ENCODE measurements around the gene DLG1. TPM values are rescaled to one million over a fixed set of nuclear protein-coding genes. Genes with fewer than 3 reads are reported as not detected.

DLG1 gene
- total RNA-seq, 1 donor from 2014 or later = 168 TPM

DNA sequence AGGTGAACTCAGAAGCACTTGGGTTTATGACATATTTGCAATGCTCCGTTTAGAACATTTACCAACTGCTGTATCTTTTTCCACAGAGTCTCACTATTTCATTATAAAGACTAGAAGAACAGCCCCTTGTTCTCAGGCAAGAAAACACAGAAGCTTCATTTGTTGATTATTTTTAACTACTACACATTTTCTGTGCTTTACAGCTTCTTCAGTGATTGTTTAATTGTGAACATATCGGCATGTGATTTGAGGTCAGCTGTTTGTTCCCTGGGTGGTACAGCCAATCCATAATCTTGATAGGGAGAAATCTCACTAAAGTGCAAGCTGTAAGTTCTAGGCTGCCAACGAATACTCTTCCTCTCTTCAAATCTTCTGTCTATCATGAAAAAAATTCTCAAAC is 31.0 kb upstream of the DLG1 start:
- Mint-ChIP-seq H3K4me1 (ENCODE audit: unreplicated experiment) (peaks cover 5% of the 10 kb centered on the region), H3K27ac (ENCODE audit: unreplicated experiment) (no peak overlapping the region), H3K9me3 (ENCODE audit: unreplicated experiment) (no peaks in the 10 kb centered on the region), H3K27me3 (ENCODE audit: unreplicated experiment) (no peaks in the 10 kb centered on the region), H3K36me3 (ENCODE audit: unreplicated experiment) (no peaks in the 10 kb centered on the region), H3K4me3 (ENCODE audit: unreplicated experiment) (no peak overlapping the region)
- TF ChIP-seq CTCF (IDR thresholded peaks at IDR 0.05) = no peak
- no peak for DNase-seq (ENCODE audit: extremely low spot score, unreplicated experiment)

DNA sequence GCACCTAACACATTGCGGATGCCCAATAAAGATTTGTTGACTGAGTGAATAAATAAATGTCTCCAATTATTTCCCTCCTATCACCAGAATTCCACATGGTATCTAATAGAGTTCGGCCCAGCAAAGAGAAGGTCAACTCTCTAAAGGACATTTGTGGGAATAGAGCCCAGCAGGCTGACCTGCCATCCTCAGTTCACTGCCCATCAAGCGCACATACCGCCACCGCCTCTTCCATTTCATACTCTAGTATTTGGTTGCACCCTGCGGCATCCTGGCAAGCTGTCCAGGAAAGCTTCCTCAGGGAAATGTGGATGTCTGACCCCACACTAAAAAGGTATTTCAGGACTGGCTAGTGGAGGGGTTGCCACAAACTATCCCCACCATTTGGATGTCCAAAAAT is 29.8 kb upstream of the DLG1 start:
- peak; percentile 38 for DNase-seq (ENCODE audit: extremely low spot score, unreplicated experiment)
- peaks cover 5% of the 10 kb centered on the region for H3K4me1 Mint-ChIP-seq (ENCODE audit: unreplicated experiment)
- no peaks in the 10 kb centered on the region for H3K36me3 Mint-ChIP-seq (ENCODE audit: unreplicated experiment)
- no peak overlapping the region for H3K4me3 Mint-ChIP-seq (ENCODE audit: unreplicated experiment)
- no peak for TF ChIP-seq CTCF (IDR thresholded peaks at IDR 0.05)
- no peak overlapping the region for H3K27ac Mint-ChIP-seq (ENCODE audit: unreplicated experiment)
- no peaks in the 10 kb centered on the region for H3K9me3 Mint-ChIP-seq (ENCODE audit: unreplicated experiment)
- no peaks in the 10 kb centered on the region for H3K27me3 Mint-ChIP-seq (ENCODE audit: unreplicated experiment)

DNA sequence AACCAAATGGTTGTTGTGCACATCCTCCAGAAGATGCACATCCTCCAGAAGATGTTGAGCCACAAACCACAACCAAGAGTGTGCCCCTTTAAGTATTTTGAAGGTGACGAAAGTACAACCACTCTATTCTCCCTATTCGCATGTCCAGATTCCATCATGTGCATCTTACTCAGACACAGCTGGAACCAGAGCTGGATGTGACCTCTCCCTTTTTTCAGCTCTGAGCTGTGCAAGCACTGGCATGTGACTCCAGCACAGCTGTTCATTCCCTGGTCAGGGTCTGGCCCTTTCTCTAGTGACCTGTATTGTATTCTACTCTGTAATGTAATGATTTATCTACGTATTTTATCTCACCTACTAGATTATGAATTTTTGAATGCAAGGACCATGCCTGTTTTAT is 29.3 kb upstream of the DLG1 start:
- no peaks in the 10 kb centered on the region for H3K27me3 Mint-ChIP-seq (ENCODE audit: unreplicated experiment)
- H3K27ac Mint-ChIP-seq (ENCODE audit: unreplicated experiment) = no peak overlapping the region
- no peaks in the 10 kb centered on the region for H3K9me3 Mint-ChIP-seq (ENCODE audit: unreplicated experiment)

DNA sequence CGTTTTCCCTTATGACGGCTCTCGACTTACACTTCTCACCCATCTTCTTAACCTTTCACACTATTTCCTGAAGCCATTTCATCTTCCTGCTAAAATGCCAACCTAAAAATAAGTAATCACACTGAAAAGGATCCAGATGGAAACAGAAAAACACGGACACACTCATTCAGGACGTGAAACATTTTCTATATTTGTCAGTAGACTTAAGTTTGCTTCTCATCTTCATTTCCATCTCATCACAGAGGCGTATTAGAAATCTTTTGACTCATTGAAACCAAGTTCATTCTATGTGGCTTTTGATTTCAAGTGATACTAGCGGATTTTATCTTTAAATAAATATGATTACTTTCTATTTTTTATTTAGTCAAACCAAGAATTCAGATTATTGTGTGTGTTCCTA is 27.4 kb upstream of the DLG1 start:
- DNase-seq (ENCODE audit: extremely low spot score, unreplicated experiment) = no peak
- no peak for TF ChIP-seq CTCF (IDR thresholded peaks at IDR 0.05)
- Mint-ChIP-seq H3K27ac (ENCODE audit: unreplicated experiment) (no peak overlapping the region), H3K36me3 (ENCODE audit: unreplicated experiment) (no peaks in the 10 kb centered on the region), H3K4me3 (ENCODE audit: unreplicated experiment) (no peak overlapping the region), H3K9me3 (ENCODE audit: unreplicated experiment) (peaks cover 4% of the 10 kb centered on the region), H3K4me1 (ENCODE audit: unreplicated experiment) (peaks cover 5% of the 10 kb centered on the region), H3K27me3 (ENCODE audit: unreplicated experiment) (no peaks in the 10 kb centered on the region)

More for the DNA sequence above, 29.3 kb upstream of the DLG1 start:
- no peak for TF ChIP-seq CTCF (IDR thresholded peaks at IDR 0.05)
- Mint-ChIP-seq H3K4me3 (ENCODE audit: unreplicated experiment) (no peak overlapping the region), H3K4me1 (ENCODE audit: unreplicated experiment) (peaks cover 5% of the 10 kb centered on the region), H3K36me3 (ENCODE audit: unreplicated experiment) (no peaks in the 10 kb centered on the region)
- peak; percentile 49 for DNase-seq (ENCODE audit: extremely low spot score, unreplicated experiment)

GRCh38 chr3:197322149-197322548 is 23.7 kb upstream of the DLG1 start:
- H3K9me3 Mint-ChIP-seq (ENCODE audit: unreplicated experiment) = peaks cover 11% of the 10 kb centered on the region
- no peak overlapping the region for H3K27ac Mint-ChIP-seq (ENCODE audit: unreplicated experiment)
- TF ChIP-seq CTCF (IDR thresholded peaks at IDR 0.05) = no peak
- H3K4me3 Mint-ChIP-seq (ENCODE audit: unreplicated experiment) = no peak overlapping the region
- H3K4me1 Mint-ChIP-seq (ENCODE audit: unreplicated experiment) = peaks cover 10% of the 10 kb centered on the region
- H3K36me3 Mint-ChIP-seq (ENCODE audit: unreplicated experiment) = no peaks in the 10 kb centered on the region
- H3K27me3 Mint-ChIP-seq (ENCODE audit: unreplicated experiment) = no peaks in the 10 kb centered on the region
- no peak for DNase-seq (ENCODE audit: extremely low spot score, unreplicated experiment)
